ENCODE measurements around the gene BCL2. TPM values are rescaled to one million over a fixed set of nuclear protein-coding genes. Genes with fewer than 3 reads are reported as not detected.

Gene BCL2
- total RNA-seq, 1 donor from 2014 or later: 14.1 TPM

- Mint-ChIP-seq H3K27ac (ENCODE audit: unreplicated experiment) (no peak overlapping the region), H3K36me3 (ENCODE audit: low read depth) (no peaks in the 10 kb centered on the region), H3K4me3 (no peak overlapping the region), H3K27me3 (ENCODE audit: low read depth) (no peaks in the 10 kb centered on the region), H3K4me1 (peaks cover 24% of the 10 kb centered on the region), H3K9me3 (peaks cover 15% of the 10 kb centered on the region)
- no peak for TF ChIP-seq CTCF (conservative IDR thresholded peaks at IDR 0.05)
- no peak for DNase-seq (ENCODE audit: low read depth, low spot score)
Observed at GRCh38 chr18:63107171-63107845, 212.3 kb downstream of the BCL2 start.

GRCh38 chr18:63106727-63107126 is 212.8 kb downstream of the BCL2 start:
- TF ChIP-seq CTCF (conservative IDR thresholded peaks at IDR 0.05): no peak
- Mint-ChIP-seq H3K4me3 (no peak overlapping the region), H3K9me3 (peaks cover 15% of the 10 kb centered on the region), H3K27me3 (ENCODE audit: low read depth) (no peaks in the 10 kb centered on the region), H3K27ac (ENCODE audit: unreplicated experiment) (no peak overlapping the region), H3K4me1 (peaks cover 24% of the 10 kb centered on the region), H3K36me3 (ENCODE audit: low read depth) (no peaks in the 10 kb centered on the region)
- no peak for DNase-seq (ENCODE audit: low read depth, low spot score)

GRCh38 chr18:63105636-63106316 is 213.8 kb downstream of the BCL2 start:
- TF ChIP-seq CTCF (conservative IDR thresholded peaks at IDR 0.05): no peak
- Mint-ChIP-seq H3K27ac (ENCODE audit: unreplicated experiment) (no peak overlapping the region), H3K36me3 (ENCODE audit: low read depth) (no peaks in the 10 kb centered on the region), H3K4me1 (peaks cover 24% of the 10 kb centered on the region), H3K9me3 (peaks cover 15% of the 10 kb centered on the region), H3K27me3 (ENCODE audit: low read depth) (no peaks in the 10 kb centered on the region), H3K4me3 (no peak overlapping the region)
- DNase-seq (ENCODE audit: low read depth, low spot score): no peak

GRCh38 chr18:63104868-63105267 is 214.7 kb downstream of the BCL2 start:
- Mint-ChIP-seq H3K4me1 (peaks cover 22% of the 10 kb centered on the region), H3K4me3 (no peak overlapping the region), H3K36me3 (ENCODE audit: low read depth) (no peaks in the 10 kb centered on the region), H3K9me3 (peaks cover 15% of the 10 kb centered on the region), H3K27ac (ENCODE audit: unreplicated experiment) (no peak overlapping the region), H3K27me3 (ENCODE audit: low read depth) (no peaks in the 10 kb centered on the region)
- TF ChIP-seq CTCF (conservative IDR thresholded peaks at IDR 0.05): no peak
- no peak for DNase-seq (ENCODE audit: low read depth, low spot score)

GRCh38 chr18:63102941-63103744 is 216.4 kb downstream of the BCL2 start:
- no peak for DNase-seq (ENCODE audit: low read depth, low spot score)
- H3K9me3 Mint-ChIP-seq: peaks cover 15% of the 10 kb centered on the region
- no peaks in the 10 kb centered on the region for H3K36me3 Mint-ChIP-seq (ENCODE audit: low read depth)
- no peaks in the 10 kb centered on the region for H3K27me3 Mint-ChIP-seq (ENCODE audit: low read depth)
- H3K4me3 Mint-ChIP-seq: no peak overlapping the region
- peaks cover 9% of the 10 kb centered on the region for H3K4me1 Mint-ChIP-seq
- TF ChIP-seq CTCF (conservative IDR thresholded peaks at IDR 0.05): no peak
- H3K27ac Mint-ChIP-seq (ENCODE audit: unreplicated experiment): no peak overlapping the region
